Right lobe of liver (tissue), 4 donors: ENCODE data around the gene EPB41.

ENCODE experiments used
- CTCF ChIP-seq, 4 donors: fragments of 200-600 bp in 3 of 4; fragments of 450-650 bp in 1 of 4; IDR thresholded peaks; one replicate each; pipeline versions ENCODE4 v1.5.1 to v1.8.0; 2016 to 2022; ENCODE audit warnings: antibody characterized with exemption in 4 of 4, mild to moderate bottlenecking in 2 of 4
- POLR2A ChIP-seq: fragments of 450-650 bp; IDR thresholded peaks from one replicate; pipeline ENCODE4 v1.6.1; 2017; ENCODE audit warnings: antibody characterized with exemption, mild to moderate bottlenecking
- donor health status: DM: no; HTN: no; CAD: no.
- donor health status: DM: no; HTN: no; CAD: no.
- donor health status: DM: no; HTN: yes; CAD: no.

- no peak for TF ChIP-seq CTCF (IDR thresholded peaks at IDR 0.05)
- TF ChIP-seq POLR2A = no peak
These were observed 72.0 kb downstream of the EPB41 start for GRCh38 chr1:28986306-28986910.
